Spleen (tissue), 11 donors: ENCODE data around the gene PTPRT. TPM values are rescaled to one million over a fixed set of nuclear protein-coding genes. Genes with fewer than 3 reads are reported as not detected.

Experiments
- DNase-seq: peaks from one replicate; pipeline ENCODE4 v3.0.0-alpha.2; 2020
- H3K27ac ChIP-seq, 8 donors: fragments of 200-600 bp; sonication (generic) in 7 of 8; 1 replicate in 4 of 8; 2 replicates in 4 of 8; pipeline versions ENCODE4 v1.5.0 to v1.8.0; 2016 to 2021; ENCODE audit warnings: inconsistent platforms in 4 of 8, mild to moderate bottlenecking in 4 of 8, moderate library complexity in 1 of 8
- H3K27me3 ChIP-seq, 7 donors: fragments of 200-600 bp; sonication (generic) in 6 of 7; replicated peaks in 1 of 7; 1 replicate in 4 of 7; 2 replicates in 3 of 7; pipeline versions ENCODE4 v1.5.0 to v1.8.0; 2016 to 2021; ENCODE audit warnings: inconsistent platforms in 3 of 7, mild to moderate bottlenecking in 1 of 7
- H3K36me3 ChIP-seq, 6 donors: fragments of 200-600 bp; sonication (generic) in 5 of 6; 1 replicate in 4 of 6; 2 replicates in 2 of 6; pipeline versions ENCODE4 v1.5.0 to v1.8.0; 2016 to 2021; ENCODE audit warnings: inconsistent platforms in 2 of 6
- H3K4me1 ChIP-seq, 6 donors: fragments of 200-600 bp; sonication (generic) in 5 of 6; 1 replicate in 3 of 6; 2 replicates in 3 of 6; pipeline versions ENCODE4 v1.5.0 to v1.8.0; 2016 to 2021; ENCODE audit warnings: inconsistent platforms in 3 of 6
- H3K4me3 ChIP-seq, 8 donors: fragments of 200-600 bp; sonication (generic) in 7 of 8; 1 replicate in 4 of 8; 2 replicates in 4 of 8; pipeline versions ENCODE4 v1.5.0 to v1.8.0; 2016 to 2021; ENCODE audit warnings: inconsistent platforms in 4 of 8, mild to moderate bottlenecking in 4 of 8, moderate library complexity in 2 of 8
- H3K9me3 ChIP-seq, 8 donors: fragments of 200-600 bp; sonication (generic) in 7 of 8; 1 replicate in 4 of 8; 2 replicates in 4 of 8; pipeline versions ENCODE4 v1.5.0 to v1.8.0; 2016 to 2021; ENCODE audit warnings: inconsistent platforms in 4 of 8
- CTCF ChIP-seq, 11 experiments: fragments of 200-600 bp in 7 of 11; fragments of 450-650 bp in 4 of 11; sonication (generic) in 4 of 11; IDR thresholded peaks in 8 of 11; conservative IDR thresholded peaks in 3 of 11; 1 replicate in 7 of 11; 2 replicates in 4 of 11; pipeline versions ENCODE4 v1.4.0 to v1.8.0; 2016 to 2021; ENCODE audit warnings: antibody characterized with exemption in 11 of 11, inconsistent platforms in 4 of 11, mild to moderate bottlenecking in 1 of 11
- POLR2A ChIP-seq, 3 donors: fragments of 450-650 bp; IDR thresholded peaks; one replicate each; pipeline ENCODE4 v1.5.1; 2017; ENCODE audit warnings: antibody characterized with exemption in 3 of 3, mild to moderate bottlenecking in 1 of 3
- POLR2AphosphoS5 ChIP-seq, 3 donors: sonication (generic); formaldehyde crosslinking; IDR thresholded peaks; one replicate each; pipeline ENCODE4 v1.5.1; 2017; ENCODE audit warnings: antibody characterized with exemption in 3 of 3
- WGBS, 5 donors: extraction: QIAGEN DNeasy Blood & Tissue Kit in 3 of 5; methylation state at CpG; one replicate each; pipeline versions ENCODE4 v1.1.5 to v1.1.7; 2013 to 2018; 5-methylcytosine and 5-hydroxymethylcytosine counted together
- intact Hi-C: fragments of 100-400 bp; cut with DNase I; formaldehyde crosslinking; loops from one replicate; pipeline ENCODE4 v1.15.0; 2023; ENCODE audit warnings: low total_unique reads
- polyA plus RNA-seq, 3 donors: library from polyadenylated mRNA; stranded (reverse); fragments of 200-250 nt; gene quantifications; one replicate each; pipeline ENCODE4 v1.2.1, GENCODE V29; 2013
- total RNA-seq, 7 donors: library from RNA; depleted of rRNA in 3 of 7; stranded (reverse); fragments of >200 nt in 3 of 7; fragmentation: NEBNext Ultra II Directional in 4 of 7; extraction: Animal tissue kit (Norgen Biotek cat#: 25700) in 4 of 7; gene quantifications; one replicate each; pipeline versions ENCODE4 v1.1.0 to v1.2.1, GENCODE V29; 2016 to 2021
- donor health status: healthy with polysubstance abuse.
- donor health status: DM: no; HTN: no; CAD: no; lungs with moderate emphysema.
- donor health status: DM: no; HTN: no; CAD: no.
- donor health status: Bipolar disorder and iron deficiency.
- donor health status: healthy.
- donor health status: DM: no; HTN: no; CAD: no.
- donor health status: DM: yes; HTN: yes; CAD: no.

Gene PTPRT
- total and polyA plus RNA-seq, 10 donors = 0.02 to 4.7 (median 1.2) TPM

- Histone ChIP-seq H3K27ac (no peak overlapping the region), H3K27me3 (no peaks in the 10 kb centered on the region), H3K4me1 (no peaks in the 10 kb centered on the region), H3K9me3 (peaks cover 0 to 23% (median 0%) of the 10 kb centered on the region in 8 donors), H3K4me3 (no peak overlapping the region), H3K36me3 (no peaks in the 10 kb centered on the region)
- 57 to 65% (median 62%) methylated on average over 4 of the region's 4 CpGs for WGBS, 5 donors
- no peak for DNase-seq
- no peak for TF ChIP-seq POLR2AphosphoS5 (IDR thresholded peaks at IDR 0.05)
- TF ChIP-seq POLR2A (IDR thresholded peaks at IDR 0.05) = no peak
- no peak for TF ChIP-seq CTCF (IDR thresholded peaks at IDR 0.05 in 8 of 11, conservative IDR thresholded peaks at IDR 0.05 in 3 of 11)
- intact Hi-C loops = no loop called here
Measured at GRCh38 chr20:42183147-42183546, 1006.6 kb downstream of the PTPRT start.

GRCh38 chr20:42181064-42181463, 1008.6 kb downstream of the PTPRT start:
- Histone ChIP-seq H3K4me1 (no peaks in the 10 kb centered on the region), H3K4me3 (no peak overlapping the region), H3K36me3 (no peaks in the 10 kb centered on the region), H3K9me3 (peaks cover 0 to 12% (median 0%) of the 10 kb centered on the region in 8 donors), H3K27ac (no peak overlapping the region), H3K27me3 (no peaks in the 10 kb centered on the region)
- TF ChIP-seq POLR2AphosphoS5 (IDR thresholded peaks at IDR 0.05) (no peak), POLR2A (IDR thresholded peaks at IDR 0.05) (no peak), CTCF (IDR thresholded peaks at IDR 0.05 in 8 of 11, conservative IDR thresholded peaks at IDR 0.05 in 3 of 11) (no peak)
- intact Hi-C loops = no loop called here
- DNase-seq = no peak

- Histone ChIP-seq H3K4me1 (no peaks in the 10 kb centered on the region), H3K4me3 (no peak overlapping the region), H3K27me3 (no peaks in the 10 kb centered on the region), H3K36me3 (no peaks in the 10 kb centered on the region), H3K9me3 (peaks cover 0 to 7% (median 0%) of the 10 kb centered on the region in 8 donors), H3K27ac (no peak overlapping the region)
- no peak for TF ChIP-seq CTCF (IDR thresholded peaks at IDR 0.05 in 8 of 11, conservative IDR thresholded peaks at IDR 0.05 in 3 of 11)
- no peak for TF ChIP-seq POLR2AphosphoS5 (IDR thresholded peaks at IDR 0.05)
- no peak for TF ChIP-seq POLR2A (IDR thresholded peaks at IDR 0.05)
- intact Hi-C loops = no loop called here
- DNase-seq = no peak
- 34 to 42% (median 35%) methylated on average over 4 of the region's 4 CpGs for WGBS, 5 donors
Measured at GRCh38 chr20:42179768-42180167, 1009.9 kb downstream of the PTPRT start.

GRCh38 chr20:42173440-42173839, 1016.3 kb downstream of the PTPRT start:
- no peak for TF ChIP-seq CTCF (IDR thresholded peaks at IDR 0.05 in 8 of 11, conservative IDR thresholded peaks at IDR 0.05 in 3 of 11)
- no peak for TF ChIP-seq POLR2A (IDR thresholded peaks at IDR 0.05)
- TF ChIP-seq POLR2AphosphoS5 (IDR thresholded peaks at IDR 0.05) = no peak
- Histone ChIP-seq H3K4me1 (no peaks in the 10 kb centered on the region), H3K9me3 (no peaks in the 10 kb centered on the region), H3K4me3 (no peak overlapping the region), H3K36me3 (no peaks in the 10 kb centered on the region), H3K27ac (no peak overlapping the region), H3K27me3 (no peaks in the 10 kb centered on the region)
- 5 to 9% (median 8%) methylated on average over 2 of the region's 2 CpGs for WGBS, 5 donors
- no peak for DNase-seq
- intact Hi-C loops = no loop called here
